Thyroid gland (tissue), 4 donors: ENCODE results near the gene C19orf85. TPM values are rescaled to one million over a fixed set of nuclear protein-coding genes. Genes with fewer than 3 reads are reported as not detected.

ENCODE experiments used
- DNase-seq, 2 donors: peaks; one replicate each; pipeline ENCODE4 v3.0.0-alpha.2; 2019
- H3K27ac ChIP-seq, 3 donors: fragments of 200-600 bp; sonication (generic); 1 replicate in 2 of 3; 2 replicates in 1 of 3; pipeline ENCODE4 v1.5.1; 2016 to 2019; ENCODE audit warnings: mild to moderate bottlenecking in 1 of 3, moderate library complexity in 1 of 3
- H3K27me3 ChIP-seq: fragments of 200-600 bp; sonication (generic); one replicate; pipeline ENCODE4 v1.5.1; 2019
- H3K36me3 ChIP-seq, 2 donors: fragments of 200-600 bp; sonication (generic); one replicate each; pipeline ENCODE4 v1.5.1; 2016 to 2019
- H3K4me1 ChIP-seq, 2 donors: fragments of 200-600 bp; sonication (generic); one replicate each; pipeline ENCODE4 v1.5.1; 2017 to 2019
- H3K4me3 ChIP-seq, 3 donors: fragments of 200-600 bp; sonication (generic); replicated peaks in 1 of 3; 1 replicate in 2 of 3; 2 replicates in 1 of 3; pipeline ENCODE4 v1.5.1; 2016; ENCODE audit warnings: mild to moderate bottlenecking in 1 of 3
- H3K9me3 ChIP-seq: fragments of 200-600 bp; sonication (generic); one replicate; pipeline ENCODE4 v1.5.1; 2017
- POLR2A ChIP-seq, 2 donors: fragments of 450-650 bp; IDR thresholded peaks; one replicate each; pipeline ENCODE4 v1.6.1; 2017; ENCODE audit warnings: antibody characterized with exemption in 2 of 2, mild to moderate bottlenecking in 2 of 2, moderate library complexity in 1 of 2
- WGBS, 2 donors: methylation state at CpG; one replicate each; pipeline ENCODE4 v1.1.5; 2017; 5-methylcytosine and 5-hydroxymethylcytosine counted together
- intact Hi-C: fragments of 100-400 bp; cut with DNase I; formaldehyde crosslinking; loops from one replicate; pipeline ENCODE4 v1.15.1; 2023
- total RNA-seq, 4 donors: library from RNA; depleted of rRNA; stranded (reverse); fragments of >200 nt; gene quantifications; one replicate each; pipeline ENCODE4 v1.2.3, GENCODE V29; 2016
- TF ChIP-seq, protein P1 (sequence below), 6 experiments: fragments of 200-600 bp in 3 of 6; fragments of 450-650 bp in 3 of 6; sonication (generic) in 3 of 6; IDR thresholded peaks; one replicate each; pipeline ENCODE4 v1.5.1; 2016 to 2019; ENCODE audit warnings: antibody characterized with exemption in 6 of 6, mild to moderate bottlenecking in 2 of 6, inconsistent platforms in 1 of 6, moderate library complexity in 1 of 6

Gene C19orf85
- total RNA-seq, 4 donors from 2014 or later = not detected

DNA sequence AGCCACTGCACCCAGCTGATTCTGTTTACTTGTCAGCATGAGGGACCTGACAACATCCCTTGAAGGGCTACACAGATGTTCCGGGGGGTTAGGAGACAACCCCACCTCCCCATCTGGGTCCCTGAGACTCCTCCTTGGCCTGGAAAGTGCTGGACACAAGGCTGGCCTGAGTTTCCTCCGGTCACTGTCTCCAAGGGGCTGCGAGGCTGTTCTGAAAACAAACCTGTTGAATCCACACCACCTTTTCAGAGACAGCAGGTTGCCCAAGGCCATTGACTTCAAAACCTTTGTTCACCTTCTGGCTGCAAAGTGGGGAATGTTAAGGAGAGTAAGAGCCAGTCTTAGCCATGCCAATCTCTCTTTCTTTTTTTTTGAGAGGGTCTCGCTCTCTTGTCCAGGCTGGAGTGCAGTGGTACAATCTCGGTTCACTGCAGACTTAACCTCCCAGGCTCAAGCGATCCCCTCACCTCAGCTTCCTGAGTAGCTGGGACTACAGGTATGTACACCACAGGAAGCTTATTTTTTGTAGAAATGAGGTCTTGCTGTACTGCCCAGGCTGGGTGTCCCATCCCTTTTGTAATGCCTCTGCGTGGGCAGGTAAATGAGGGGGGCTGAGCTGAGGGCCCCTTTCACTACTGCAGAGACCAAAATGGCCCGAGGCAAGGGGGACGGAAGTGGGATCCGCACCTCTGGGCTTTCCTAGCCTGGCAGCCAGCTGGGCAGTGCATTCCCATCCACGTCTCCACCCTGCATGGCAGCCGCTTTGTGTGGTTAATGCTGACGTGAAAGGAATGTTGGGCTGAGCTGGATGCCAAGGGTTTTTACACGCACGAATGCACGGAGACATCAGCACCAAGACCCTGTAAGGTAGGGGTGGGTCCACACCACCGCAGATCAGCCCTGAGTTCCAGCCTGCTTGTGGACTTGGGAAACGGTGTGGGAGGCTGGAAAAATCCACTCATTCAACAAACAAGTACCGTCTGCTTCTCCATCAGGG lies 10.0 kb upstream of the C19orf85 start:
- peak overlapping the region; percentile 2 to 98 (median 95) for H3K27ac ChIP-seq
- peaks cover 36 to 50% of the 10 kb centered on the region in 2 donors for H3K4me1 ChIP-seq
- no peak overlapping the region for H3K4me3 ChIP-seq
- H3K36me3 ChIP-seq = no peaks in the 10 kb centered on the region
- peak in 1 of 2 donors; percentile 28 for TF ChIP-seq POLR2A (IDR thresholded peaks at IDR 0.05)
- TF ChIP-seq, protein P1, sequence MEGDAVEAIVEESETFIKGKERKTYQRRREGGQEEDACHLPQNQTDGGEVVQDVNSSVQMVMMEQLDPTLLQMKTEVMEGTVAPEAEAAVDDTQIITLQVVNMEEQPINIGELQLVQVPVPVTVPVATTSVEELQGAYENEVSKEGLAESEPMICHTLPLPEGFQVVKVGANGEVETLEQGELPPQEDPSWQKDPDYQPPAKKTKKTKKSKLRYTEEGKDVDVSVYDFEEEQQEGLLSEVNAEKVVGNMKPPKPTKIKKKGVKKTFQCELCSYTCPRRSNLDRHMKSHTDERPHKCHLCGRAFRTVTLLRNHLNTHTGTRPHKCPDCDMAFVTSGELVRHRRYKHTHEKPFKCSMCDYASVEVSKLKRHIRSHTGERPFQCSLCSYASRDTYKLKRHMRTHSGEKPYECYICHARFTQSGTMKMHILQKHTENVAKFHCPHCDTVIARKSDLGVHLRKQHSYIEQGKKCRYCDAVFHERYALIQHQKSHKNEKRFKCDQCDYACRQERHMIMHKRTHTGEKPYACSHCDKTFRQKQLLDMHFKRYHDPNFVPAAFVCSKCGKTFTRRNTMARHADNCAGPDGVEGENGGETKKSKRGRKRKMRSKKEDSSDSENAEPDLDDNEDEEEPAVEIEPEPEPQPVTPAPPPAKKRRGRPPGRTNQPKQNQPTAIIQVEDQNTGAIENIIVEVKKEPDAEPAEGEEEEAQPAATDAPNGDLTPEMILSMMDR (IDR thresholded peaks at IDR 0.05) = no peak
- DNase-seq = peak in 1 of 2 donors; percentile 55
- 58 to 66% methylated on average over 14 to 18 of the region's 19 CpGs for WGBS, 2 donors
- intact Hi-C loops = loop anchor here (5.0 kb wide), 1 partner anchor 158 kb away; no protein-coding TSS in a partner anchor
- H3K9me3 ChIP-seq = no peaks in the 10 kb centered on the region
- H3K27me3 ChIP-seq = no peaks in the 10 kb centered on the region

DNA sequence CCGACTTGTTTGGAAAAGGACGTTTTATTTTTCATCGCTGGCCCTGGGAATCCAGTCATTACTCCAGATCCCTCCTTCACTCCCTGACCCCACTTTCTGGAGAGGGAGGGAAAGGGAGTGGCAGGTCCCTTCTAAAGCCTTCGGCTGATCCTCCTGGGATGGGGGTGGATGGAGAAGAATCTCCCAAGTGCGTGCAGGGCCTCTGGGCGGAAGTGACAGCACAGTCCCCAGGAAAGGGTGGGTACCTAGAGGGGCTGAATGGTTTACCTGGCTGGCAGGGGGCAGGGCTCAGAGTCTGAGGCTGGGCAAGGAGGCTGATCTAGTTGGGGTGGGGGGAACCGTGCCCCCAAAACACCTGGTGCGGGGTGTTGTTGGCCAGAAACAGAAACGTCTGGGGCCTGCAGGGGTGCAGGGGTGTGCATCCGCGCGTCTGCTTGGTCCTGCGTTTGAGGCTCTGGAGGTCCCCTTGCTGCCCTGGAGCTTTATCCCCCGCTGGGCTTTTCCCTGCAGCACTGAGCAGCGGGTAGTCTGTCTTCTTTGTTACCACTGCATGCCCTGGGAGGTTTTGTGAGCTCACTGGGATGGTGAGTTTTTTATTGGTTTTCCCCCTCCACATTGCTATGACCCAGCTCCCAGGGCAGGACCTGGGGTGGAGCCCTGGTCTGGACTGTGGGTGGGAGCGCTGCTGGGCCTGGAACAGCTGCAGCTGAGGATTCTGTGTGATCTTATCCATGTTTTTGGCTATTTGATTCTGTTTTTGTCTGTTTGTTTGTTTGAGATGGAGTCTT lies 8.9 kb upstream of the C19orf85 start:
- TF ChIP-seq, protein P1 (IDR thresholded peaks at IDR 0.05) = no peak
- no peak for TF ChIP-seq POLR2A (IDR thresholded peaks at IDR 0.05)
- Histone ChIP-seq H3K27ac (no peak overlapping the region), H3K36me3 (no peaks in the 10 kb centered on the region), H3K9me3 (no peaks in the 10 kb centered on the region), H3K27me3 (no peaks in the 10 kb centered on the region), H3K4me3 (no peak overlapping the region), H3K4me1 (peaks cover 25 to 39% of the 10 kb centered on the region in 2 donors)
- 75 to 76% methylated on average over 13 to 16 of the region's 16 CpGs for WGBS, 2 donors
- DNase-seq = no peak
- intact Hi-C loops = loop anchor here (5.0 kb wide), 1 partner anchor 159 kb away; no protein-coding TSS in a partner anchor

DNA sequence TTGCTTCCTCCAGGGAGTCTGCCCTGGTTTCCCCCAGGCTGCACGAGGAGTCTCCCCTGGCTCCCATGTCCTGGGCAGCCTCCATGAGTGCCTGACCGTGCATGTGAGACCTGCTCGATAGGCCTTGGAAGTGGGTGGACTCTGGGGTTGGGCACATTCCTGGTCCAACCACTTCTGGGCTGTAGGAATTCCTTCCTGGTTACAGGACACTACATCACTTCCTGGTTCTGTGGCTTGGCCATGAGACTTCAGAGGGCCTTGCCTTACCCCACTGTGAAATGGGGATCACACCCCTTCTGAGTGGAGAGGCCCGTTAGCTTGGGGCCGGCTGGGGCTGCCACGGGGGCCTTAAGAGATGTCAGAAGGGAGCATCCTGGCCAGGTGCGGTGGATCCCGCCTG lies 7.9 kb upstream of the C19orf85 start:
- intact Hi-C loops = loop anchor here (5.0 kb wide), 1 partner anchor 160 kb away; no protein-coding TSS in a partner anchor
- H3K4me3 ChIP-seq = no peak overlapping the region
- no peaks in the 10 kb centered on the region for H3K27me3 ChIP-seq
- no peaks in the 10 kb centered on the region for H3K36me3 ChIP-seq
- TF ChIP-seq, protein P1 (IDR thresholded peaks at IDR 0.05) = no peak
- TF ChIP-seq POLR2A (IDR thresholded peaks at IDR 0.05) = no peak
- H3K9me3 ChIP-seq = no peaks in the 10 kb centered on the region
- no peak overlapping the region for H3K27ac ChIP-seq
- DNase-seq = no peak
- WGBS, 2 donors = 71 to 88% methylated on average over 5 to 7 of the region's 8 CpGs
- H3K4me1 ChIP-seq = peaks cover 19 to 36% of the 10 kb centered on the region in 2 donors

DNA sequence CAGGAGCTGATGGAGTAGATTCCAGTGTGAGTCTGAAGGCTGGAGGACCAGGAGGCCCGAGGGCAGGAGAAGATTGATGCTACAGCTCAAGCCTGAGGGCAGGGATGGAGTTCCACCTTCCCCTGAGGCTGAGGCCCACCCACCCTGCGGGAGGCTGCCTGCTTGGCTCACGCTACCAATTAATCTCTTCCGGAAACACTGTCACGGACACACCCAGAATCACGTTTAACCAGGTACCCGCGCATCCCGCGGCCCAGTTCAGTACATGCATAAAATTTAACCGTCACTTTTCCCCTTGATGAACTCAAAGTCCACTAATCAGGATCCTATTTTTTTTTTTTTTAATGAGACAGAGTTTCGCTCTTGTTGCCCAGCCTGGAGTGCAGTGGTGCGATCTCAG lies 6.7 kb upstream of the C19orf85 start:
- intact Hi-C loops = loop anchor here (5.0 kb wide), 1 partner anchor 161 kb away; no protein-coding TSS in a partner anchor
- TF ChIP-seq, protein P1 (IDR thresholded peaks at IDR 0.05) = no peak
- TF ChIP-seq POLR2A (IDR thresholded peaks at IDR 0.05) = no peak
- peaks cover 17 to 34% of the 10 kb centered on the region in 2 donors for H3K4me1 ChIP-seq

More for the DNA sequence above, 6.7 kb upstream of the C19orf85 start:
- WGBS, 2 donors = 84 to 86% methylated on average over 13 of the region's 13 CpGs
- Histone ChIP-seq H3K4me3 (no peak overlapping the region), H3K27ac (no peak overlapping the region), H3K36me3 (no peaks in the 10 kb centered on the region), H3K27me3 (no peaks in the 10 kb centered on the region), H3K9me3 (no peaks in the 10 kb centered on the region)
- DNase-seq = no peak
